Myocyte (in vitro differentiated cells): ENCODE data around the gene GRAMD1B. TPM values are rescaled to one million over a fixed set of nuclear protein-coding genes. Genes with fewer than 3 reads are reported as not detected.
"Not testable (repeated sequence)": the region's sequence is repeated elsewhere in the genome, so short reads cannot be mapped to it uniquely, and the experiment has no call there.

Source experiments
- DNase-seq: peaks from one replicate; pipeline ENCODE4 v3.0.0-alpha.2; 2012; ENCODE audit warnings: low read depth
- total RNA-seq: library from RNA; depleted of rRNA; stranded (reverse); fragments of >200 nt; gene quantifications from 2 replicates; pipeline ENCODE4 v1.2.3, GENCODE V29; 2014

Gene GRAMD1B
- total RNA-seq, 1 donor from 2014 or later = 27.3 TPM

- DNase-seq = no peak
Measured at GRCh38 chr11:123443851-123444623, 14.0 kb downstream of the GRAMD1B start.

GRCh38 chr11:123448823-123449222 lies 18.8 kb downstream of the GRAMD1B start:
- DNase-seq = no peak

DNA sequence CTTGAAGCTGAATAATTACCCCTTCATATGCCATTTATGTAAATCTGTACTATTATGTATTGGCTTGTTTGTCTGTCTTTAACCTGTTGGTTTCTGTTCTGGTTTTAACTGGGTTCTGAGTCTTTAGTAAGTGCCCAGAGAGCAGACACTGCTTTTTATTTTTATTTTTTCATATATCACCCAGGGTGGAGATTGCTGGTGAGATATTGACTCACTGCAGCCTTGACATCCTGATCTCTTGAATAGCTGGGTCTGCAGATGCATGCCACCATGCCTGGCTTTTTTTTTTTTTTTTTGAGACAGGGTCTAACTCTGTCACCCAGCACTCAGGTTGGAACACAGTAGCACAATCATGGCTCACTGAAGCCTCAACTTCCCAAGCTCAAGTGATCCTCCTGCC lies 19.4 kb downstream of the GRAMD1B start:
- DNase-seq = no peak

DNA sequence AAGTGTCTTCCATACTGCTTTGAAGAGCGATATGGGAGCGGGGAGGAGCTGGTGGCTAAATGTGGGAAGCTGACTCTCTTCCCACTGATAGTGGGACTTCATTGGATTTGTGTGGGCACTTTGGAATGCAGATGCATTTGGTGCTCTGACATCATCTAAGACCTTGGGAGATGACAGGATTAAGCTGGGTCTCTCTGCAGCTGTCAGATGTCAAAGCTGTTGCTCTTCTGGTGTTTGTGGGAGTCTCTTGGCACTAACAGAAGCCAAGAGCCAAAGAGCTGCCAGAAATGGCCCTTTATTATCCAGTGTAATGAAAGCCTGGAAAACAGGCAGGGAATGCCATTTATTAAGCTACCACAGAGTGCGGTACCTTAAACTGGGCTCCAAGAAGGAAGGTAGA lies 20.6 kb downstream of the GRAMD1B start:
- peak; percentile 98 for DNase-seq

DNA sequence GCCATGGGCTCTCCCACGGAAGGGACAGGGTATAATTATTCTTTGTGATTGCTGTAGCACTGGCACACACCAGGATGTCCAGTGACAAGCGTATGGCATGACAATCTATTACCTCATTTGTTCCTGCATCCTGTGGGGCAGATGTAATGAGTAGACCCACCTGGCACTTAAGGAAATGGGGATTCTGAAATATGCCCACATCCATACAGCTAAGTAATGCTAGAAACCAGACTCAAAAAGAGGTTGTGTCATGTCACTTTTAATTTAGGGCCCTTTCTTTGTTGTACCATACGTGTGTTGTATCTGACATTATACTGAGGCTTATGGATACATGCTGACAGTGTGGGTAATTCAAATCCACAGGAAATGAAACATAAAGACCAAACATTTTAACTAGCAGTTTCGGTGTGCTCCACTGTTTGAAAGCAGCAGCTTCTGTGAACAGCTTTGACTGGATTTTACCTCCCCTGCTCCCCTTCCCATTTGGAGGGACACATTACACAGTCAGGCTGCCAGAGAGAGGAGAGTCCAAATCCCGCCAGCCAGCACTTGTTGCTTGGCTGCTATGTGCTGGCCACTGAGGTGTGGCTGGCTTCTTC lies 21.2 kb downstream of the GRAMD1B start:
- peak; percentile 45 for DNase-seq

DNA sequence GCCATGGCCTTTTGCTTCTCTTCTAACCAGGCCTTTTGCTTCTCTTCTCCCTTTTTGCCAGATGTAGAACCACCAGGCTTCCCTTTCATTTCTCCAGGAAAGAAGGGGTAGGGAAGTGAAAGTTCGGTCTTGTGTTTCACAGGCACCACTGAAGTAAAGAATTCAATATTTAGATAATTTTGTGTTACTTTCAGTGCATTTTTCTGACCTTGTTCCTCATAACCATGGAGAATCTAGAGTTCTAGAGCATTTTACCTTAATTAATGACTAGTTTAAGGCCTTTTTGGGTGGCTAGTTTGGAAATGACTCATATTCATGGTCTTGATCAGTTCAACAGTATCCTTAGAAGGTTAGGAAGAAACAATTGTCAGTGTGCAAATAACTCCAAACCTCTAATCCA lies 22.7 kb downstream of the GRAMD1B start:
- DNase-seq = no peak

GRCh38 chr11:123454060-123454651 lies 24.1 kb downstream of the GRAMD1B start:
- peak; percentile 89 for DNase-seq

GRCh38 chr11:123454796-123455195 lies 24.7 kb downstream of the GRAMD1B start:
- no peak for DNase-seq

- DNase-seq = not testable (repeated sequence)
Measured at GRCh38 chr11:123456448-123456847, 26.4 kb downstream of the GRAMD1B start.

DNA sequence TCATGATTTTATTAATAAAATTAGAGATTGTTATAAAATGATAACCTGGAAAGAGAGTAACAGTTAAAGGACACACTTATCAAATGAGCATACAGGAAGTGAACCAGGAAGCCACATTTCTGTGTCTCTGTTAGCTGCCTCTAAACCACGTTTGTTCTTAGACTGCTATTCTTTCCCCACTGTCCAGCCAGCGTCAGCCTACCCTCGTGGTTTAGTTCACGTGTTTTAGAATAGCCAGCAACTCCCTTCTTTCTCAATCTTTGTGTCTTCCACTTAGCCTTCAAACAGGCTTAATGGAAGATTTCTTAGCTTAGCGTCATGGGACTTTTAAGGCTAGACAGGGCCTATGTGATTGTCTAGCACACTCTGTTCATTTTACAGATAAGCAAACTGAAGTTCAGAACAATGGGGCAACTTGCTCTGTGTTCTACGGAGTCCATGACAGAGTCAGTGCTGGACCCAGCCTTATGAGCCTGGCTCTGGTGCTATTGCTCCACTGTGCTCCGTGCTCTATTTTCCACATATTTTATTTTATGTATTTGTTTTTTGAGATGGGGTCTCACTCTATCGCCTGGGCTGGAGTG lies 27.2 kb downstream of the GRAMD1B start:
- DNase-seq = peak; percentile 55

DNA sequence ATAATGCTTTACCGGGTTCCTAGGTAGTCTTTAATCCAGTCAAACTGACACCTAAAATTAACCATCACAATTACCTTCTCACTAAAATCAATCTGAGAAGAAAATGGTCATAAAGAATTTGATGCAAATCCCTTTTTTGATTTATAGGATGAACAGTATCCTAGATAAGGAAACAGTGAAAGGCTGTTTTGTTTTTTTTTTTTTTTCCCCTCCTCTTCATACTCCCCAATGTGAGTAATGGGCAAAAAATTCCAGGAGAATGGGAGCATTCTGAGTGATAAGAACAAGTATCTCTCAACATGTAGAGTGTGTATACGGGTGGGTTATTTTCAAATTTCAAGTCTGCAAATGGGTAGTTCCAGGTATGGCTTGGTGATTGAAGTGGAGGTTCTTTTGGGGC lies 28.4 kb downstream of the GRAMD1B start:
- DNase-seq = no peak

GRCh38 chr11:123460012-123460700 lies 30.1 kb downstream of the GRAMD1B start:
- no peak for DNase-seq

GRCh38 chr11:123461164-123461563 lies 31.1 kb downstream of the GRAMD1B start:
- DNase-seq = peak; percentile 84

- not testable (repeated sequence) for DNase-seq
Measured at GRCh38 chr11:123465667-123466066, 35.6 kb downstream of the GRAMD1B start.

GRCh38 chr11:123466172-123466571 lies 36.1 kb downstream of the GRAMD1B start:
- not testable (repeated sequence) for DNase-seq

DNA sequence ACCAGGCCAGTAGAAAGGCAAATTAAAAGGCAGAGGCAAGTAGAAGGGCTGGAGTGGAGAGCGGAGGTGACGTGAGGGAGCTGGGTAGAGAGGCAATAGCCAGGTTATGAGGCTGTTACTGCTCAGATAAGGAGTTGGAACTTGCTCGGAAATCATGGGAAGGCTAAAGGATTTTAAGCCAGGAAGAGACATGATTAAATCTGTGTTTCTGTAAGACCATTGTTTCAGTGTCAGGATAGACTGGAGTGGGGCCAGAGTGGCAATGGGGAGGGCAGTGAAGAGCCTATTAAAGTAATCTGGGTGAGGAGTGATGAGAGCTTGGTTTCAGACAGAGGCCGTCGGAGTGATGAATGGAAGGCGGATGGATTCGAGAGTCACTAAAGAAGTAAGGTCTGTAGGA lies 39.0 kb downstream of the GRAMD1B start:
- no peak for DNase-seq

GRCh38 chr11:123469586-123469985 lies 39.5 kb downstream of the GRAMD1B start:
- DNase-seq = no peak

- DNase-seq = no peak
Measured at GRCh38 chr11:123470842-123471241, 40.8 kb downstream of the GRAMD1B start.

- DNase-seq = no peak
Measured at GRCh38 chr11:123472236-123472935, 42.3 kb downstream of the GRAMD1B start.

DNA sequence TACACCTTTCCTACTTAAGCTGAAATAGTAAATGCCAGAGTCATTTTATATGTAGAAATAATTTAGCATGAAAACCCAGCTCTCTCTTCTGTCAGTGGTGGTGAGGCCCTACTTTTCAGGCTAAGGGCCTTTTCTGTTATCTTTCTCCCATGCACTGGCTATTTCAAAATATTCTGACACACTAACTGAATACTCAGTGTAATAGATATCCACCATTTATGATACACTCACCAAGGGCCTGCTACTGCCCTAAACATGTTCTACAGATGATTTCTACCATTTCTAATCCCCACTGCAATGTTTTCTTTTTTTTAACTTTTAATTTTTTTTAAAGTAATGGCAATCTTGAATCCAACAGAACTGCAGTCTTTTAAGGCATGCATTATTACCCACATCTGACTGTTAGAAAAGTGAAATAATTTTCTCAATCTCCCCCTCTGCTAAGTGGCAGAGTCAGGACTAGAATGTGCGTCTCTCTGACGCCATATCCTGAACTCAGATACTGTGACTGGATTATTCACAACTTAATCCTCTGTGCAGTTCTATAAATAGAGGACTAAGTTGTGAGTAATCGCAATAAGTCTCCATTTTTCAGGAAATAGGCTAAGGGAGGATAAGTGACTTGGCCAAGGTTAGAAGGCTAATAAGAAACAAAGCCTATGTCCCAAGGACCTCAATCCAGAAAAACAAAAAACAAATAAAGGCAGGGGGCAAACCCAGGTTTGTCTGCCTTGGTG lies 44.0 kb downstream of the GRAMD1B start:
- DNase-seq = peak; percentile 66
